ENCODE results near the gene CCNK. TPM values are rescaled to one million over a fixed set of nuclear protein-coding genes. Genes with fewer than 3 reads are reported as not detected.

CCNK gene
- total and polyA plus RNA-seq, 10 of the 15 experiments (the other 5 are each of a cell fraction or from before 2014, with no cell fraction given), result 10.8 to 88.0 (median 22.5) TPM

DNA sequence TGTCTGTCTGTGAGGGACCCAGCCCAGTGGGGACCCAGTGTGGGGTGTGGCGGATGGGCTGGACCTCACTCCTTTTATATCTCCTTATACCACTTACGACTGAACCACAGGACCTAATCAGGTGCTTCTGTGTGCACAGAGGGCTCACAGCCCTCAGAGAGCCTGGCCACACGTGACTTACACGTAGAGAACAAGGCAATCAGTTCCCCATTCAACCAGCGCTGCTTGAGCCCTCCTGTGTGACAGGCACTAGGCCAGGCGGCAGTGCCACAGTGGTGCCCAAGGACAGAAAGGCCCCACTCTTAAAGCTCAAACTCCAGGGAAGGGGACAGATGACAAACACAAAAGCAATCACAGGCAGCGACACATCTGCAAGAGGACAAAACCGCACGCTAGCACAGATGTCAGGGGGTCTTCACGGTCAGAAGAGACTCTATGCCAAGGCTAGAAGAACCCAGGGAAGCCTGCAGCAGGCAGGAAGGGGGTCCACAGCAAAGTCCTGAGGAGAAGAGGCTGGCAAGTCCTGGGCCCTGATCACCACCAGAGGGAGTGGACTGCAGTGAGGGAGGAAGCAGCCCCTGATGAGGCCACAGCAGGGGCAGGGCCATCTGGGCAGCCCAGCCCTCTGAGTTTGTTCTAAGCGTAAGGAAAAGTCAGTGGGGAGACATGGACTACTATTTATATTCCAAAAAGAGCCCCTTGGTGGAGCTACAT is 39.9 kb upstream of the CCNK start:
- ChIA-PET CTCF (interaction anchor here (1.3 kb wide), 1 partner anchor 26 kb away, joined by 5 read pairs; no protein-coding TSS in a partner anchor), POLR2A (interaction anchor here (0.7 kb wide), 1 partner anchor 39 kb away, joined by 4 read pairs; the partner anchor contains the start of gene SETD3), SMC1A (ENCODE audit: uncharacterized antibody, unreplicated experiment) (no interaction called here), RAD21 (ENCODE audit: unreplicated experiment) (no interaction called here)
- 95% methylated on average over 11 of the region's 11 CpGs for WGBS (ENCODE audit: insufficient coverage, insufficient replicate concordance, low lambda C conversion rate, missing lambda C conversion rate)
- intact Hi-C loops (cut with micrococcal nuclease; ENCODE audit: unreplicated experiment) (no loop called here), in situ Hi-C loops (cut with MboI) (no loop called here)
- ATAC-seq (no peak), DNase-seq (ENCODE audit: low read depth, low spot score) (no peak), FAIRE-seq (no peak)
- Histone ChIP-seq H4K20me1 (ENCODE audit: control insufficient read depth, insufficient read depth) (no peaks in the 10 kb centered on the region), H3K36me3 (ENCODE audit: control insufficient read depth in 2 of 2, insufficient read depth in 2 of 2, low read length in 1 of 2) (peaks cover 8 to 10% of the 10 kb centered on the region in 2 experiments; a peak in 3 of 4 replicates), H3K4me3 (no peak overlapping the region), H3K27me3 (replicated peaks in 1 of 2; ENCODE audit: control insufficient read depth in 2 of 2, insufficient read depth in 2 of 2, low read length in 1 of 2) (no peaks in the 10 kb centered on the region), H2AFZ (ENCODE audit: control insufficient read depth, low read depth, low read length) (no peak overlapping the region), H3K9me3 (replicated peaks; ENCODE audit: control insufficient read depth, insufficient read depth, low read length) (no peaks in the 10 kb centered on the region), H3K4me2 (ENCODE audit: control insufficient read depth, insufficient read depth) (no peak overlapping the region), H3K9ac (ENCODE audit: control insufficient read depth, insufficient read depth, low read length) (no peak overlapping the region), H3K79me2 (ENCODE audit: control insufficient read depth, insufficient read depth, low read length) (no peaks in the 10 kb centered on the region), H3K27ac (ENCODE audit: control insufficient read depth, insufficient read depth) (no peak overlapping the region), H3K4me1 (ENCODE audit: control insufficient read depth, insufficient read depth, low read length) (no peaks in the 10 kb centered on the region)
- TF ChIP-seq RUNX3 (IDR thresholded peaks at IDR 0.05; ENCODE audit: low read length) (no peak), SIN3A (IDR thresholded peaks at IDR 0.05; ENCODE audit: low read depth, low read length) (no peak), CBX3 (IDR thresholded peaks at IDR 0.05; ENCODE audit: borderline replicate concordance, low read depth) (no peak)
- BruUV-seq (replicated peaks), result no TSS peak

DNA sequence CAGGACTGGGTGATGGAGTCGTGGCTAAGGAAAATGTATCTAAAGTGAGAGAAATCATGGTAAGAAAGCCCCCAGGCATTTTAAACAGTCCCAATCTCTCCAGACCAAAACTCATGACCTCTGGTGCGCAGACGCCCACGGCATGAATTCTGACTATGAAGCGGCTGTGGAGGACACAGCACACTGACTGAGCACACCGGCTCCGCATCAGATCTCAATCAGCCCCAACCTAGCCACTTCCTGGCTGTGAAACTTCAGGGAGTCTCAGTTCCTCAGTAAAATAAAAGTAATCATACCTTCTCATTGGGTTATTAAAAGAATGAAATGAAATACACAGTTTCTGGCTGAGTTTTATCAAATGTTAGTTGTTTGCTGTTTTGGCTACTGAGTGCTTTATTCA is 39.3 kb upstream of the CCNK start:
- ChIA-PET POLR2A (no interaction called here), RAD21 (ENCODE audit: unreplicated experiment) (no interaction called here), CTCF (no interaction called here), SMC1A (ENCODE audit: uncharacterized antibody, unreplicated experiment) (no interaction called here)
- Histone ChIP-seq H3K79me2 (ENCODE audit: control insufficient read depth, insufficient read depth, low read length) (no peaks in the 10 kb centered on the region), H3K36me3 (ENCODE audit: control insufficient read depth in 2 of 2, insufficient read depth in 2 of 2, low read length in 1 of 2) (peaks cover 4 to 12% of the 10 kb centered on the region in 2 experiments; a peak in 3 of 4 replicates), H4K20me1 (ENCODE audit: control insufficient read depth, insufficient read depth) (no peaks in the 10 kb centered on the region), H3K4me3 (no peak overlapping the region), H3K27ac (ENCODE audit: control insufficient read depth, insufficient read depth) (no peak overlapping the region), H2AFZ (ENCODE audit: control insufficient read depth, low read depth, low read length) (no peak overlapping the region), H3K9ac (ENCODE audit: control insufficient read depth, insufficient read depth, low read length) (no peak overlapping the region), H3K4me2 (ENCODE audit: control insufficient read depth, insufficient read depth) (no peak overlapping the region), H3K27me3 (replicated peaks in 1 of 2; ENCODE audit: control insufficient read depth in 2 of 2, insufficient read depth in 2 of 2, low read length in 1 of 2) (no peaks in the 10 kb centered on the region), H3K9me3 (replicated peaks; ENCODE audit: control insufficient read depth, insufficient read depth, low read length) (no peaks in the 10 kb centered on the region), H3K4me1 (ENCODE audit: control insufficient read depth, insufficient read depth, low read length) (no peaks in the 10 kb centered on the region)
- in situ Hi-C loops (cut with MboI) (no loop called here), intact Hi-C loops (cut with micrococcal nuclease; ENCODE audit: unreplicated experiment) (no loop called here)
- ATAC-seq, result no peak
- no TSS peak for BruUV-seq (replicated peaks)
- 86% methylated on average over 7 of the region's 7 CpGs for WGBS (ENCODE audit: insufficient coverage, insufficient replicate concordance, low lambda C conversion rate, missing lambda C conversion rate)
- DNase-seq (ENCODE audit: low read depth, low spot score), result no peak
- FAIRE-seq, result no peak
- TF ChIP-seq SRF (IDR thresholded peaks at IDR 0.05; ENCODE audit: low read depth in 2 of 2, low read length in 2 of 2), result no peak
- TF ChIP-seq NFXL1 (IDR thresholded peaks at IDR 0.05; ENCODE audit: borderline replicate concordance), result no peak
- TF ChIP-seq JUND (IDR thresholded peaks at IDR 0.05; ENCODE audit: low read depth, low read length), result no peak
- no peak for TF ChIP-seq CBX5 (IDR thresholded peaks at IDR 0.05; ENCODE audit: low read depth)
- no peak for TF ChIP-seq SMAD1 (IDR thresholded peaks at IDR 0.05; ENCODE audit: low read depth, partially characterized antibody)
- TF ChIP-seq ZNF24 (IDR thresholded peaks at IDR 0.05), result no peak
- TF ChIP-seq, protein P1, sequence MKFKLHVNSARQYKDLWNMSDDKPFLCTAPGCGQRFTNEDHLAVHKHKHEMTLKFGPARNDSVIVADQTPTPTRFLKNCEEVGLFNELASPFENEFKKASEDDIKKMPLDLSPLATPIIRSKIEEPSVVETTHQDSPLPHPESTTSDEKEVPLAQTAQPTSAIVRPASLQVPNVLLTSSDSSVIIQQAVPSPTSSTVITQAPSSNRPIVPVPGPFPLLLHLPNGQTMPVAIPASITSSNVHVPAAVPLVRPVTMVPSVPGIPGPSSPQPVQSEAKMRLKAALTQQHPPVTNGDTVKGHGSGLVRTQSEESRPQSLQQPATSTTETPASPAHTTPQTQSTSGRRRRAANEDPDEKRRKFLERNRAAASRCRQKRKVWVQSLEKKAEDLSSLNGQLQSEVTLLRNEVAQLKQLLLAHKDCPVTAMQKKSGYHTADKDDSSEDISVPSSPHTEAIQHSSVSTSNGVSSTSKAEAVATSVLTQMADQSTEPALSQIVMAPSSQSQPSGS (IDR thresholded peaks at IDR 0.05; ENCODE audit: low read length), result no peak
- no peak for TF ChIP-seq CEBPB (IDR thresholded peaks at IDR 0.05; ENCODE audit: borderline replicate concordance in 1 of 2, low read depth in 2 of 2, low read length in 2 of 2)
- no peak for TF ChIP-seq PML (IDR thresholded peaks at IDR 0.05; ENCODE audit: low read length)
- TF ChIP-seq JUNB (IDR thresholded peaks at IDR 0.05), result no peak
- no peak for TF ChIP-seq ZNF622 (IDR thresholded peaks at IDR 0.05)
- no peak for TF ChIP-seq ZSCAN29 (IDR thresholded peaks at IDR 0.05)

All from GM12878 (cell line).